HepG2 (cell line): Measurements from ENCODE around the gene NECTIN2. TPM values are rescaled to one million over a fixed set of nuclear protein-coding genes. Genes with fewer than 3 reads are reported as not detected.
A peak's percentile ranks its signal among the peaks of the same experiment; 100 is the strongest.

Source experiments
- ARNTL ChIP-seq: sonication (generic); formaldehyde crosslinking; IDR thresholded peaks from 2 replicates; pipeline ENCODE4 v1.4.0; 2020; ENCODE audit warnings: mild to moderate bottlenecking, missing genetic modification reagents
- FOSL1 ChIP-seq: sonication (generic); formaldehyde crosslinking; IDR thresholded peaks from 2 replicates; pipeline ENCODE4 v1.9.0; 2021; ENCODE audit warnings: missing genetic modification reagents, borderline replicate concordance
- HBP1 ChIP-seq: IDR thresholded peaks from 2 replicates; pipeline ENCODE4 v1.6.1; 2016; ENCODE audit warnings: low read depth, control low read depth
- HDAC2 ChIP-seq: sonication (generic); formaldehyde crosslinking; IDR thresholded peaks from 2 replicates; pipeline ENCODE4 v1.4.0; 2020; ENCODE audit warnings: missing genetic modification reagents
- HOXA5 ChIP-seq: sonication (generic); formaldehyde crosslinking; IDR thresholded peaks from 2 replicates; pipeline ENCODE4 v1.4.0; 2020; ENCODE audit warnings: missing genetic modification reagents
- MEIS1 ChIP-seq: sonication (generic); formaldehyde crosslinking; IDR thresholded peaks from 2 replicates; pipeline ENCODE4 v1.9.0; 2021; ENCODE audit warnings: mild to moderate bottlenecking, missing genetic modification reagents, moderate library complexity, borderline replicate concordance
- MTA3 ChIP-seq: sonication (generic); formaldehyde crosslinking; IDR thresholded peaks from 2 replicates; pipeline ENCODE4 v1.4.0; 2020; ENCODE audit warnings: missing genetic modification reagents
- NFYC ChIP-seq: IDR thresholded peaks from 2 replicates; pipeline ENCODE4 v1.6.1; 2016; ENCODE audit warnings: missing genetic modification reagents, missing compliant biosample characterization
- SOX5 ChIP-seq: IDR thresholded peaks from 2 replicates; pipeline ENCODE4 v1.6.1; 2016; ENCODE audit warnings: borderline replicate concordance
- USF2 ChIP-seq, 2 experiments: sonication (generic) in 1 of 2; formaldehyde crosslinking in 1 of 2; IDR thresholded peaks; 2 replicates each; pipeline versions ENCODE4 v1.5.1 to v1.6.1; 2011 to 2020; ENCODE audit warnings: borderline replicate concordance in 1 of 2, low read depth in 1 of 2, low read length in 1 of 2, mild to moderate bottlenecking in 1 of 2, missing genetic modification reagents in 1 of 2, moderate library complexity in 1 of 2
- YEATS4 ChIP-seq: sonication (generic); formaldehyde crosslinking; IDR thresholded peaks from 2 replicates; pipeline ENCODE4 v1.4.0; 2020; ENCODE audit warnings: missing genetic modification reagents, borderline replicate concordance
- ZMYM2 ChIP-seq: sonication (generic); formaldehyde crosslinking; IDR thresholded peaks from 2 replicates; pipeline ENCODE4 v1.8.0; 2022; ENCODE audit warnings: mild to moderate bottlenecking, missing genetic modification reagents
- ZNF33B ChIP-seq: sonication (generic); formaldehyde crosslinking; IDR thresholded peaks from 2 replicates; pipeline ENCODE4 v1.5.1; 2020; ENCODE audit warnings: mild to moderate bottlenecking, missing genetic modification reagents
- ZNF570 ChIP-seq: sonication (generic); formaldehyde crosslinking; IDR thresholded peaks from 2 replicates; pipeline ENCODE4 v1.4.0; 2020; ENCODE audit warnings: mild to moderate bottlenecking, missing genetic modification reagents, borderline replicate concordance
- ZNF879 ChIP-seq: sonication (generic); formaldehyde crosslinking; IDR thresholded peaks from 2 replicates; pipeline ENCODE4 v1.8.1; 2023; ENCODE audit warnings: missing genetic modification reagents
- polyA plus RNA-seq, 8 experiments: library from polyadenylated mRNA; depleted of rRNA in 3 of 8; stranded (reverse) in 7 of 8; unstranded in 1 of 8; fragments of >200 nt; fragmentation: Illumina TruSeq in 4 of 8; extraction: Trizol in 4 of 8; gene quantifications; 2 replicates each; pipeline versions ENCODE4 v1.2.1 to v1.2.3, GENCODE V29; 2011 to 2016; ENCODE audit warnings: low read depth in 4 of 8, missing spikeins in 1 of 8, mixed read lengths in 1 of 8; ENCODE audit not compliant: insufficient read depth in 1 of 8
- total RNA-seq, 5 experiments: library from RNA; depleted of rRNA; stranded (reverse); fragments of >200 nt; fragmentation: Illumina TruSeq; extraction: Trizol; gene quantifications; 2 replicates each; pipeline ENCODE4 v1.2.3, GENCODE V29; 2016; ENCODE audit warnings: low read depth in 1 of 5
- TF ChIP-seq, protein P1 (sequence below): sonication (generic); formaldehyde crosslinking; IDR thresholded peaks from 2 replicates; pipeline ENCODE4 v1.4.0; 2020; ENCODE audit warnings: missing genetic modification reagents
- TF ChIP-seq, protein P2 (sequence below): sonication (generic); formaldehyde crosslinking; IDR thresholded peaks from 2 replicates; pipeline ENCODE4 v1.4.0; 2020; ENCODE audit warnings: mild to moderate bottlenecking, missing genetic modification reagents
- TF ChIP-seq, protein P3 (sequence below): sonication (generic); formaldehyde crosslinking; IDR thresholded peaks from 2 replicates; pipeline ENCODE4 v1.4.0; 2020; ENCODE audit warnings: missing genetic modification reagents

Gene NECTIN2
- total and polyA plus RNA-seq, 2 of the 13 experiments (the other 11 are each of a cell fraction or from before 2014, with no cell fraction given): 75.4 to 114 TPM

GRCh38 chr19:44925114-44925891 is 79.2 kb downstream of the NECTIN2 start (continued):
- TF ChIP-seq MTA3 (CRISPR knock-in tag): no peak
- 0 out of 2 replicates have a peak, but pooled peaks have one; percentile 25 for TF ChIP-seq ZNF879 (CRISPR knock-in tag)
- TF ChIP-seq HOXA5: peak; percentile 77; the same call in 1 of the 2 replicates
- TF ChIP-seq YEATS4 (CRISPR knock-in tag): peak; percentile 96
- TF ChIP-seq NFYC: 0 out of 2 replicates have a peak, but pooled peaks have one; percentile 47
- TF ChIP-seq, protein P1, sequence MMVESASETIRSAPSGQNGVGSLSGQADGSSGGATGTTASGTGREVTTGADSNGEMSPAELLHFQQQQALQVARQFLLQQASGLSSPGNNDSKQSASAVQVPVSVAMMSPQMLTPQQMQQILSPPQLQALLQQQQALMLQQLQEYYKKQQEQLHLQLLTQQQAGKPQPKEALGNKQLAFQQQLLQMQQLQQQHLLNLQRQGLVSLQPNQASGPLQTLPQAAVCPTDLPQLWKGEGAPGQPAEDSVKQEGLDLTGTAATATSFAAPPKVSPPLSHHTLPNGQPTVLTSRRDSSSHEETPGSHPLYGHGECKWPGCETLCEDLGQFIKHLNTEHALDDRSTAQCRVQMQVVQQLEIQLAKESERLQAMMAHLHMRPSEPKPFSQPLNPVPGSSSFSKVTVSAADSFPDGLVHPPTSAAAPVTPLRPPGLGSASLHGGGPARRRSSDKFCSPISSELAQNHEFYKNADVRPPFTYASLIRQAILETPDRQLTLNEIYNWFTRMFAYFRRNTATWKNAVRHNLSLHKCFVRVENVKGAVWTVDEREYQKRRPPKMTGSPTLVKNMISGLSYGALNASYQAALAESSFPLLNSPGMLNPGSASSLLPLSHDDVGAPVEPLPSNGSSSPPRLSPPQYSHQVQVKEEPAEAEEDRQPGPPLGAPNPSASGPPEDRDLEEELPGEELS (CRISPR knock-in tag): peak; percentile 97
- no peak for TF ChIP-seq ZNF570 (CRISPR knock-in tag)
- TF ChIP-seq, protein P2, sequence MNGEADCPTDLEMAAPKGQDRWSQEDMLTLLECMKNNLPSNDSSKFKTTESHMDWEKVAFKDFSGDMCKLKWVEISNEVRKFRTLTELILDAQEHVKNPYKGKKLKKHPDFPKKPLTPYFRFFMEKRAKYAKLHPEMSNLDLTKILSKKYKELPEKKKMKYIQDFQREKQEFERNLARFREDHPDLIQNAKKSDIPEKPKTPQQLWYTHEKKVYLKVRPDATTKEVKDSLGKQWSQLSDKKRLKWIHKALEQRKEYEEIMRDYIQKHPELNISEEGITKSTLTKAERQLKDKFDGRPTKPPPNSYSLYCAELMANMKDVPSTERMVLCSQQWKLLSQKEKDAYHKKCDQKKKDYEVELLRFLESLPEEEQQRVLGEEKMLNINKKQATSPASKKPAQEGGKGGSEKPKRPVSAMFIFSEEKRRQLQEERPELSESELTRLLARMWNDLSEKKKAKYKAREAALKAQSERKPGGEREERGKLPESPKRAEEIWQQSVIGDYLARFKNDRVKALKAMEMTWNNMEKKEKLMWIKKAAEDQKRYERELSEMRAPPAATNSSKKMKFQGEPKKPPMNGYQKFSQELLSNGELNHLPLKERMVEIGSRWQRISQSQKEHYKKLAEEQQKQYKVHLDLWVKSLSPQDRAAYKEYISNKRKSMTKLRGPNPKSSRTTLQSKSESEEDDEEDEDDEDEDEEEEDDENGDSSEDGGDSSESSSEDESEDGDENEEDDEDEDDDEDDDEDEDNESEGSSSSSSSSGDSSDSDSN (CRISPR knock-in tag): peak; percentile 76
- peak; percentile 93 for TF ChIP-seq MEIS1 (CRISPR knock-in tag)
- peak; percentile 95 for TF ChIP-seq HBP1 (CRISPR knock-in tag)
- peak; percentile 46; the same call in 1 of the 2 replicates for TF ChIP-seq USF2 (IDR thresholded peaks at IDR 0.05; ENCODE audit: low read depth, low read length)
- peak; percentile 88 for TF ChIP-seq USF2 (CRISPR knock-in tag; IDR thresholded peaks at IDR 0.05; ENCODE audit: borderline replicate concordance)
- TF ChIP-seq ZMYM2: peak; percentile 87
- TF ChIP-seq, protein P3, sequence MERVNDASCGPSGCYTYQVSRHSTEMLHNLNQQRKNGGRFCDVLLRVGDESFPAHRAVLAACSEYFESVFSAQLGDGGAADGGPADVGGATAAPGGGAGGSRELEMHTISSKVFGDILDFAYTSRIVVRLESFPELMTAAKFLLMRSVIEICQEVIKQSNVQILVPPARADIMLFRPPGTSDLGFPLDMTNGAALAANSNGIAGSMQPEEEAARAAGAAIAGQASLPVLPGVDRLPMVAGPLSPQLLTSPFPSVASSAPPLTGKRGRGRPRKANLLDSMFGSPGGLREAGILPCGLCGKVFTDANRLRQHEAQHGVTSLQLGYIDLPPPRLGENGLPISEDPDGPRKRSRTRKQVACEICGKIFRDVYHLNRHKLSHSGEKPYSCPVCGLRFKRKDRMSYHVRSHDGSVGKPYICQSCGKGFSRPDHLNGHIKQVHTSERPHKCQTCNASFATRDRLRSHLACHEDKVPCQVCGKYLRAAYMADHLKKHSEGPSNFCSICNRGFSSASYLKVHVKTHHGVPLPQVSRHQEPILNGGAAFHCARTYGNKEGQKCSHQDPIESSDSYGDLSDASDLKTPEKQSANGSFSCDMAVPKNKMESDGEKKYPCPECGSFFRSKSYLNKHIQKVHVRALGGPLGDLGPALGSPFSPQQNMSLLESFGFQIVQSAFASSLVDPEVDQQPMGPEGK (CRISPR knock-in tag): peak; percentile 100
- TF ChIP-seq FOSL1 (CRISPR knock-in tag): peak; percentile 59; the same call in 1 of the 2 replicates
- TF ChIP-seq SOX5 (CRISPR knock-in tag): peak; percentile 94
- TF ChIP-seq ARNTL (CRISPR knock-in tag): peak; percentile 99
- TF ChIP-seq HDAC2 (CRISPR knock-in tag): peak; percentile 98
- 0 out of 2 replicates have a peak, but pooled peaks have one; percentile 69 for TF ChIP-seq ZNF33B (CRISPR knock-in tag)
